Fibroblast of skin of scalp (primary cell): ENCODE data around the gene TCN1.
A peak's percentile ranks its signal among the peaks of the same experiment; 100 is the strongest.
"Not testable (repeated sequence)": the region's sequence is repeated elsewhere in the genome, so short reads cannot be mapped to it uniquely, and the experiment has no call there.

Experiments used
- DNase-seq: peaks from one replicate; pipeline ENCODE4 v3.0.0-alpha.2; 2013

Gene TCN1

GRCh38 chr11:59854871-59855270 lies 11.4 kb downstream of the TCN1 start:
- DNase-seq: no peak

- DNase-seq: not testable (repeated sequence)
Measured at GRCh38 chr11:59851416-59851815, 14.9 kb downstream of the TCN1 start.

GRCh38 chr11:59849551-59849950 lies 16.7 kb downstream of the TCN1 start:
- not testable (repeated sequence) for DNase-seq

GRCh38 chr11:59849129-59849528 lies 17.2 kb downstream of the TCN1 start:
- DNase-seq: no peak

GRCh38 chr11:59848439-59848838 lies 17.8 kb downstream of the TCN1 start:
- DNase-seq: not testable (repeated sequence)

GRCh38 chr11:59847626-59848025 lies 18.7 kb downstream of the TCN1 start:
- no peak for DNase-seq

GRCh38 chr11:59846556-59846955 lies 19.7 kb downstream of the TCN1 start:
- DNase-seq: no peak

GRCh38 chr11:59845399-59845798 lies 20.9 kb downstream of the TCN1 start, which contains the start of gene CBLIF:
Gene CBLIF, minus strand, starts transcription at chr11:59845499. Its CDS starts 46 bp downstream, at chr11:59845453.
- no peak for DNase-seq

- no peak for DNase-seq
Measured at GRCh38 chr11:59842316-59842715, 24.0 kb downstream of the TCN1 start.

GRCh38 chr11:59841514-59841913 lies 24.8 kb downstream of the TCN1 start:
- no peak for DNase-seq

- DNase-seq: no peak
Measured at GRCh38 chr11:59839615-59840014, 26.7 kb downstream of the TCN1 start.

GRCh38 chr11:59833602-59834001 lies 32.7 kb downstream of the TCN1 start:
- no peak for DNase-seq

GRCh38 chr11:59829358-59829757 lies 36.9 kb downstream of the TCN1 start:
- DNase-seq: no peak

- DNase-seq: peak; percentile 35
Measured at GRCh38 chr11:59822989-59823566, 43.2 kb downstream of the TCN1 start.

- DNase-seq: no peak
Measured at GRCh38 chr11:59818572-59818971, 47.7 kb downstream of the TCN1 start.

- DNase-seq: not testable (repeated sequence)
Measured at GRCh38 chr11:59816434-59816833, 49.9 kb downstream of the TCN1 start.

GRCh38 chr11:59815754-59816153 lies 50.5 kb downstream of the TCN1 start:
- DNase-seq: no peak

GRCh38 chr11:59814021-59814420 lies 52.3 kb downstream of the TCN1 start:
- no peak for DNase-seq

- DNase-seq: no peak
Measured at GRCh38 chr11:59813364-59813763, 52.9 kb downstream of the TCN1 start.

- no peak for DNase-seq
Measured at GRCh38 chr11:59812220-59812619, 54.1 kb downstream of the TCN1 start.

GRCh38 chr11:59810911-59811259 lies 55.4 kb downstream of the TCN1 start:
- DNase-seq: no peak

GRCh38 chr11:59810189-59810910 lies 55.9 kb downstream of the TCN1 start, which contains the start of gene MRPL16:
Gene MRPL16, minus strand, starts transcription at chr11:59810778. Its CDS starts 120 bp downstream, at chr11:59810658.
- peak; percentile 89 for DNase-seq

- no peak for DNase-seq
Measured at GRCh38 chr11:59807047-59807610, 59.2 kb downstream of the TCN1 start.

GRCh38 chr11:59804061-59804460 lies 62.2 kb downstream of the TCN1 start:
- no peak for DNase-seq
